A549 (cell line): Measurements from ENCODE around the gene PTTG1IP. TPM values are rescaled to one million over a fixed set of nuclear protein-coding genes. Genes with fewer than 3 reads are reported as not detected.

ENCODE experiments used
- ATAC-seq, 2 experiments: fragments of 200-7000 bp in 1 of 2; fragments of >200 bp in 1 of 2; cut with Nextera tagmentation in 1 of 2; cut with Tn5 transposase in 1 of 2; 3 replicates each; pipeline versions ENCODE4 v1.8.0 to v1.9.1; 2018 to 2020; ENCODE audit warnings: mild to moderate bottlenecking in 1 of 2, moderate library complexity in 1 of 2
- CTCF ChIA-PET: fragments of 300-600 bp; sonication (Branson Sonifier 250); formaldehyde crosslinking; extraction: SDS; loops from one replicate; lab custom pipeline; 2021; ENCODE audit warnings: antibody characterized with exemption, inconsistent platforms; lab: Yijun Ruan, JAX
- POLR2A ChIA-PET: fragments of 350-600 bp; formaldehyde crosslinking; extraction: SDS; loops from one replicate; lab custom pipeline; 2021; ENCODE audit warnings: antibody characterized with exemption, inconsistent platforms; lab: Yijun Ruan, JAX
- DNase-seq, 2 experiments: peaks; one replicate each; pipeline versions ENCODE4 v3.0.0 to v3.0.0-alpha.2; 2011 to 2016; ENCODE audit warnings: low read depth in 1 of 2, low spot score in 1 of 2
- FAIRE-seq: peaks from 2 replicates; lab custom pipeline; 2011; peaks lifted over from hg19 to GRCh38; lab: Jason Lieb, UNC
- H3K27ac ChIP-seq, 2 experiments: fragments of >200 bp; sonication (Bioruptor Twin); formaldehyde crosslinking; 3 replicates each; pipeline ENCODE4 v1.5.1; 2016 to 2017
- H3K4me1 ChIP-seq: fragments of >200 bp; sonication (Bioruptor Twin); formaldehyde crosslinking; 3 replicates; pipeline ENCODE4 v1.6.1; 2016
- H3K4me2 ChIP-seq: fragments of >200 bp; sonication (Bioruptor Twin); formaldehyde crosslinking; 3 replicates; pipeline ENCODE4 v1.6.1; 2016
- H3K4me3 ChIP-seq: fragments of >200 bp; sonication (Bioruptor Twin); formaldehyde crosslinking; 3 replicates; pipeline ENCODE4 v1.5.1; 2016
- H3K9me3 ChIP-seq: fragments of >200 bp; sonication (Bioruptor Twin); formaldehyde crosslinking; 3 replicates; pipeline ENCODE4 v1.6.1; 2016
- CEBPB ChIP-seq, 2 experiments: fragments of >200 bp in 1 of 2; sonication (Bioruptor Twin) in 1 of 2; formaldehyde crosslinking in 1 of 2; IDR thresholded peaks; 2 replicates each; pipeline ENCODE4 v1.6.1; 2012 to 2016
- CHD4 ChIP-seq: fragments of 200-600 bp; sonication (generic); IDR thresholded peaks from 2 replicates; pipeline ENCODE4 v1.6.1; 2016; ENCODE audit warnings: antibody characterized with exemption, mild to moderate bottlenecking, borderline replicate concordance
- EP300 ChIP-seq, 2 experiments: fragments of >200 bp; sonication (Bioruptor Twin); formaldehyde crosslinking; IDR thresholded peaks; 2 replicates in 1 of 2; 3 replicates in 1 of 2; pipeline ENCODE4 v1.6.1; 2016 to 2017
- ESRRA ChIP-seq: fragments of 150-350 bp; IDR thresholded peaks from 2 replicates; pipeline ENCODE4 v1.6.1; 2014; ENCODE audit warnings: mild to moderate bottlenecking, low read length, borderline replicate concordance
- FOSL2 ChIP-seq, 2 experiments: fragments of 450-650 bp in 1 of 2; fragments of >200 bp in 1 of 2; sonication (Bioruptor Twin) in 1 of 2; formaldehyde crosslinking; IDR thresholded peaks; 2 replicates each; pipeline versions ENCODE4 v1.5.0 to v1.6.1; 2016 to 2020; ENCODE audit warnings: mild to moderate bottlenecking in 1 of 2, moderate library complexity in 1 of 2
- HDAC2 ChIP-seq: fragments of 200-600 bp; sonication (generic); IDR thresholded peaks from 2 replicates; pipeline ENCODE4 v1.6.1; 2016
- HEYL ChIP-seq: fragments of 250-450 bp; sonication (Bioruptor Pico); IDR thresholded peaks from 2 replicates; pipeline ENCODE4 v1.8.0; 2021; ENCODE audit warnings: mild to moderate bottlenecking, moderate library complexity
- HOXB13 ChIP-seq: fragments of 250-450 bp; sonication (Bioruptor Pico); IDR thresholded peaks from 2 replicates; pipeline ENCODE4 v1.5.0; 2020; ENCODE audit warnings: low read depth, mild to moderate bottlenecking, moderate library complexity
- HOXB5 ChIP-seq: fragments of 250-450 bp; sonication (Bioruptor Pico); IDR thresholded peaks from 2 replicates; pipeline ENCODE4 v1.5.0; 2020; ENCODE audit warnings: mild to moderate bottlenecking, moderate library complexity
- JUN ChIP-seq, 2 experiments: fragments of >200 bp; sonication (Bioruptor Twin); formaldehyde crosslinking; IDR thresholded peaks; 2 replicates in 1 of 2; 3 replicates in 1 of 2; pipeline ENCODE4 v1.6.1; 2016 to 2017
- KDM5A ChIP-seq: fragments of 200-600 bp; sonication (generic); IDR thresholded peaks from 2 replicates; pipeline ENCODE4 v1.6.1; 2016; ENCODE audit warnings: antibody characterized with exemption, mild to moderate bottlenecking
- MAFK ChIP-seq: fragments of 450-650 bp; IDR thresholded peaks from 2 replicates; pipeline ENCODE4 v1.6.1; 2014; ENCODE audit not compliant: partially characterized antibody
- NPAS2 ChIP-seq: fragments of 250-450 bp; sonication (Bioruptor Pico); IDR thresholded peaks from 2 replicates; pipeline ENCODE4 v1.8.0; 2022; ENCODE audit warnings: mild to moderate bottlenecking, moderate library complexity, borderline replicate concordance
- POLR2AphosphoS2 ChIP-seq: conservative IDR thresholded peaks from 2 replicates; pipeline ENCODE4 v1.6.1; 2012; ENCODE audit warnings: low read length, improper control_type of control experiment, inconsistent platforms
- RARB ChIP-seq: fragments of 250-450 bp; sonication (Bioruptor Pico); IDR thresholded peaks from 2 replicates; pipeline ENCODE4 v1.8.0; 2021; ENCODE audit warnings: mild to moderate bottlenecking, moderate library complexity
- RNF2 ChIP-seq: fragments of 200-600 bp; sonication (generic); IDR thresholded peaks from 2 replicates; pipeline ENCODE4 v1.6.1; 2016; ENCODE audit warnings: low read depth, mild to moderate bottlenecking, antibody characterized with exemption, moderate library complexity, borderline replicate concordance
- SREBF2 ChIP-seq: fragments of 450-650 bp; IDR thresholded peaks from 2 replicates; pipeline ENCODE4 v1.6.1; 2014; ENCODE audit warnings: mild to moderate bottlenecking, moderate library complexity
- ZFP36 ChIP-seq: fragments of 450-650 bp; IDR thresholded peaks from 2 replicates; pipeline ENCODE4 v1.6.1; 2014; ENCODE audit warnings: borderline replicate concordance; ENCODE audit not compliant: partially characterized antibody
- WGBS: methylation state at CpG from one replicate; pipeline ENCODE4 v1.1.6; 2017; ENCODE audit errors: missing lambda C conversion rate; 5-methylcytosine and 5-hydroxymethylcytosine counted together
- polyA plus RNA-seq, 4 experiments: library from polyadenylated mRNA; depleted of rRNA in 3 of 4; stranded (reverse); fragments of >200 nt; fragmentation: RNase III in 1 of 4; extraction: RNeasy Plus Mini Kit Qiagen cat#74134 plus additional on column Dnase treatment in 1 of 4; gene quantifications; 2 replicates in 3 of 4; 3 replicates in 1 of 4; pipeline ENCODE4 v1.2.3, GENCODE V29; 2011 to 2017
- TF ChIP-seq, protein P1 (sequence below): fragments of >200 bp; sonication (Bioruptor Twin); formaldehyde crosslinking; IDR thresholded peaks from 3 replicates; pipeline ENCODE4 v1.5.1; 2016
- TF ChIP-seq, protein P2 (sequence below): fragments of 150-350 bp; IDR thresholded peaks from 2 replicates; pipeline ENCODE4 v1.6.1; 2014; ENCODE audit warnings: low read depth, mild to moderate bottlenecking, low read length
- TF ChIP-seq, protein P3 (sequence below): fragments of >200 bp; sonication (Bioruptor Twin); formaldehyde crosslinking; IDR thresholded peaks from 3 replicates; pipeline ENCODE4 v1.6.1; 2016
- TF ChIP-seq, protein P4 (sequence below): fragments of >200 bp; sonication (Bioruptor Twin); formaldehyde crosslinking; IDR thresholded peaks from 2 replicates; pipeline ENCODE4 v1.6.1; 2016
- TF ChIP-seq, protein P5 (sequence below): fragments of 450-650 bp; IDR thresholded peaks from 2 replicates; pipeline ENCODE4 v1.6.1; 2014; ENCODE audit warnings: antibody characterized with exemption
- TF ChIP-seq, protein P6 (sequence below): fragments of 200-600 bp; sonication (generic); IDR thresholded peaks from 2 replicates; pipeline ENCODE4 v1.6.1; 2016; ENCODE audit warnings: antibody characterized with exemption, mild to moderate bottlenecking, moderate library complexity

The PTTG1IP gene
- polyA plus RNA-seq, 2 of the 4 experiments (the other 2 are of a cell fraction): 98.7 to 99.4 TPM

DNA sequence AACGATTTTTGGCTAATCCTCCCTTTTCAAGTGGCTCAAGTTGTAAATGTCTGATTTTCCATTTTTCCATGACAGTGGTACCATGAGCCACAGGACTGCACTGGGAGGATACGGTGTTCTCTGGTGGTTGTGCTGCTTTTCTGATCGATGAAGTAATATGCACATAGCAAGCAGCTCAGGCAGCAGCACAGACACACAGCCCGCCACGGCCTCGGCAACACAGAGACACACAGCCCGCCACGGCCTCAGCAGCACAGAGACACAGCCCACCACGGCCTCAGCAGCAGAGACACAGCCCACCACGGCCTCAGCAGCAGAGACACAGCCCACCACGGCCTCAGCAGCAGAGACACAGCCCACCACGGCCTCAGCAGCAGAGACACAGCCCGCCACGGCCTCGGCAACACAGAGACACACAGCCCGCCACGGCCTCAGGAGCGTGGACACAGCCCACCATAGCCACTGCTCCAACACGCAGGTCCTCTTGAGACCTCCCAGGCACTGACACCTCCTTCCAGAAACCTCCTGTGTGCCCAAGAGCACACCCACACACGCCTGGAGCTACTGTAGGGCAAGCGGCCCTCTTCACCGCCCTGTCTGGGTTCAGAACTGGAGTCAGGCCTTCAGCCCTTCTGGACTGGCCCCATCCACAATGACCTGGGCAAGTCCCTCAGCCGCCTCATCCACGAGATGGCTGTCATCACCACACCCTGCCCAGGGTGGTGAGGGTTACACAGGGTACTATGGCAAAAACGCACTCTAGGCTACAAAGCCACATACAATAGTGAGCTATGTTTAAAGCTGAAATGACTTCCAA, 10.4 kb downstream of the PTTG1IP start (continued):
- TF ChIP-seq EP300 (IDR thresholded peaks at IDR 0.05): no peak

DNA sequence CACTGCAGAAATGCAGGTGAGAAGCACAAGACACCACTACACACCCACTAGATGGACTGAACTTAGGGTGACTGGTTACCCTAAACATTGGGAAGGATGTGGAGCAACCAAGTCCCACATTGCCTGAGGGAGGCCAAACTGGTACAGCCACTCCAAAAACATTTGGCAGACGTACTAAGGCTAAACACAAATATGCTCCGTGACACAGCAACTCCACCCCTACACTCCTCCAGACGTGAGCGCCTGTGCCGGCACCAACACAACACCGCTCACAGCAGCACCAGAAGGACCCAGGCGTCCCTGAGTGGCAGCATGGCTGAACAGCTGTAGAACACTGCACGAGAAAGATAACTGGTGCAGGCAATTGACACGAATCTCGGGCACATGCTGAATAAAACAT, 14.7 kb downstream of the PTTG1IP start:
- FAIRE-seq (no peak), DNase-seq (no peak), ATAC-seq (no peak)
- POLR2A ChIA-PET: no interaction called here
- H3K4me1 ChIP-seq: no peaks in the 10 kb centered on the region
- no peak overlapping the region for H3K4me3 ChIP-seq
- H3K4me2 ChIP-seq: no peak overlapping the region
- H3K9me3 ChIP-seq: no peaks in the 10 kb centered on the region
- CTCF ChIA-PET: no interaction called here
- TF ChIP-seq CEBPB (IDR thresholded peaks at IDR 0.05): no peak
- TF ChIP-seq KDM5A: no peak
- TF ChIP-seq, protein P1, sequence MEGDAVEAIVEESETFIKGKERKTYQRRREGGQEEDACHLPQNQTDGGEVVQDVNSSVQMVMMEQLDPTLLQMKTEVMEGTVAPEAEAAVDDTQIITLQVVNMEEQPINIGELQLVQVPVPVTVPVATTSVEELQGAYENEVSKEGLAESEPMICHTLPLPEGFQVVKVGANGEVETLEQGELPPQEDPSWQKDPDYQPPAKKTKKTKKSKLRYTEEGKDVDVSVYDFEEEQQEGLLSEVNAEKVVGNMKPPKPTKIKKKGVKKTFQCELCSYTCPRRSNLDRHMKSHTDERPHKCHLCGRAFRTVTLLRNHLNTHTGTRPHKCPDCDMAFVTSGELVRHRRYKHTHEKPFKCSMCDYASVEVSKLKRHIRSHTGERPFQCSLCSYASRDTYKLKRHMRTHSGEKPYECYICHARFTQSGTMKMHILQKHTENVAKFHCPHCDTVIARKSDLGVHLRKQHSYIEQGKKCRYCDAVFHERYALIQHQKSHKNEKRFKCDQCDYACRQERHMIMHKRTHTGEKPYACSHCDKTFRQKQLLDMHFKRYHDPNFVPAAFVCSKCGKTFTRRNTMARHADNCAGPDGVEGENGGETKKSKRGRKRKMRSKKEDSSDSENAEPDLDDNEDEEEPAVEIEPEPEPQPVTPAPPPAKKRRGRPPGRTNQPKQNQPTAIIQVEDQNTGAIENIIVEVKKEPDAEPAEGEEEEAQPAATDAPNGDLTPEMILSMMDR: no peak
- TF ChIP-seq, protein P2, sequence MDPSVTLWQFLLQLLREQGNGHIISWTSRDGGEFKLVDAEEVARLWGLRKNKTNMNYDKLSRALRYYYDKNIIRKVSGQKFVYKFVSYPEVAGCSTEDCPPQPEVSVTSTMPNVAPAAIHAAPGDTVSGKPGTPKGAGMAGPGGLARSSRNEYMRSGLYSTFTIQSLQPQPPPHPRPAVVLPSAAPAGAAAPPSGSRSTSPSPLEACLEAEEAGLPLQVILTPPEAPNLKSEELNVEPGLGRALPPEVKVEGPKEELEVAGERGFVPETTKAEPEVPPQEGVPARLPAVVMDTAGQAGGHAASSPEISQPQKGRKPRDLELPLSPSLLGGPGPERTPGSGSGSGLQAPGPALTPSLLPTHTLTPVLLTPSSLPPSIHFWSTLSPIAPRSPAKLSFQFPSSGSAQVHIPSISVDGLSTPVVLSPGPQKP: no peak
- TF ChIP-seq HEYL: no peak
- no peak for TF ChIP-seq ESRRA
- TF ChIP-seq JUN (IDR thresholded peaks at IDR 0.05): no peak
- TF ChIP-seq HOXB13 (CRISPR knock-in tag): no peak
- TF ChIP-seq ZFP36: no peak
- no peak for TF ChIP-seq RNF2
- no peak for TF ChIP-seq CHD4
- TF ChIP-seq MAFK: no peak
- TF ChIP-seq, protein P3, sequence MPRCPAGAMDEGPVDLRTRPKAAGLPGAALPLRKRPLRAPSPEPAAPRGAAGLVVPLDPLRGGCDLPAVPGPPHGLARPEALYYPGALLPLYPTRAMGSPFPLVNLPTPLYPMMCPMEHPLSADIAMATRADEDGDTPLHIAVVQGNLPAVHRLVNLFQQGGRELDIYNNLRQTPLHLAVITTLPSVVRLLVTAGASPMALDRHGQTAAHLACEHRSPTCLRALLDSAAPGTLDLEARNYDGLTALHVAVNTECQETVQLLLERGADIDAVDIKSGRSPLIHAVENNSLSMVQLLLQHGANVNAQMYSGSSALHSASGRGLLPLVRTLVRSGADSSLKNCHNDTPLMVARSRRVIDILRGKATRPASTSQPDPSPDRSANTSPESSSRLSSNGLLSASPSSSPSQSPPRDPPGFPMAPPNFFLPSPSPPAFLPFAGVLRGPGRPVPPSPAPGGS: no peak
- TF ChIP-seq POLR2AphosphoS2: no peak
- no peak for TF ChIP-seq SREBF2
- TF ChIP-seq, protein P4, sequence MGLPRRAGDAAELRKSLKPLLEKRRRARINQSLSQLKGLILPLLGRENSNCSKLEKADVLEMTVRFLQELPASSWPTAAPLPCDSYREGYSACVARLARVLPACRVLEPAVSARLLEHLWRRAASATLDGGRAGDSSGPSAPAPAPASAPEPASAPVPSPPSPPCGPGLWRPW: no peak
- 93% methylated on average over 10 of the region's 10 CpGs for WGBS
- H3K27ac ChIP-seq: no peak overlapping the region

DNA sequence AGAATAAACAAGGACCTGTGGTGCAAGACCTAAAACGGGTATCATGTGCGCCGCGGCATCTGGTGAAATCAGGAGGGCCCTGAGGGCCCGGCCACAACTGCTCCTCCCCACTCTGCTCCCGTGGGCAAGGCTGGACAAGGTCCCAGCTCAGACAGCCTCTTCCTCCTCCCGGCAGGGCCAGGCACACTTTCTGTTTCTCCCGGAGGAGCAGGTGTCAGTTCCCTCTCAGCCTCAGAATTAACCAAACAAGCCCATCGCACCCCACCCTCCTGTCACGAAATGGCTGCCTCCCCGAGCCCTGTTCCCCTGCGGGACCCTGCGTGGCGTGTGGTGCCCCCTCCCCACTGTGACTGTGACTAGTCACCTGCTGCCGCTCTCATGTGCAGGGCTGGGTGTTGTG, 15.2 kb downstream of the PTTG1IP start:
- Histone ChIP-seq H3K4me3 (no peak overlapping the region), H3K4me1 (no peaks in the 10 kb centered on the region), H3K9me3 (no peaks in the 10 kb centered on the region), H3K27ac (no peak overlapping the region), H3K4me2 (no peak overlapping the region)
- DNase-seq (no peak), FAIRE-seq (no peak), ATAC-seq (no peak)
- WGBS: 94% methylated on average over 15 of the region's 15 CpGs
- POLR2A ChIA-PET: no interaction called here
- CTCF ChIA-PET: interaction anchor here (1.2 to 1.4 kb wide), 2 partner anchors 12 to 55 kb away, joined by 3 read pairs; no protein-coding TSS in a partner anchor
- TF ChIP-seq HOXB5 (CRISPR knock-in tag) (no peak), NPAS2 (CRISPR knock-in tag) (no peak), FOSL2 (IDR thresholded peaks at IDR 0.05) (no peak), FOSL2 (CRISPR knock-in tag; IDR thresholded peaks at IDR 0.05) (no peak), RARB (CRISPR knock-in tag) (no peak), HDAC2 (no peak)
- TF ChIP-seq, protein P5, sequence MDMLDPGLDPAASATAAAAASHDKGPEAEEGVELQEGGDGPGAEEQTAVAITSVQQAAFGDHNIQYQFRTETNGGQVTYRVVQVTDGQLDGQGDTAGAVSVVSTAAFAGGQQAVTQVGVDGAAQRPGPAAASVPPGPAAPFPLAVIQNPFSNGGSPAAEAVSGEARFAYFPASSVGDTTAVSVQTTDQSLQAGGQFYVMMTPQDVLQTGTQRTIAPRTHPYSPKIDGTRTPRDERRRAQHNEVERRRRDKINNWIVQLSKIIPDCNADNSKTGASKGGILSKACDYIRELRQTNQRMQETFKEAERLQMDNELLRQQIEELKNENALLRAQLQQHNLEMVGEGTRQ: no peak
- TF ChIP-seq, protein P2: no peak
- TF ChIP-seq, protein P6, sequence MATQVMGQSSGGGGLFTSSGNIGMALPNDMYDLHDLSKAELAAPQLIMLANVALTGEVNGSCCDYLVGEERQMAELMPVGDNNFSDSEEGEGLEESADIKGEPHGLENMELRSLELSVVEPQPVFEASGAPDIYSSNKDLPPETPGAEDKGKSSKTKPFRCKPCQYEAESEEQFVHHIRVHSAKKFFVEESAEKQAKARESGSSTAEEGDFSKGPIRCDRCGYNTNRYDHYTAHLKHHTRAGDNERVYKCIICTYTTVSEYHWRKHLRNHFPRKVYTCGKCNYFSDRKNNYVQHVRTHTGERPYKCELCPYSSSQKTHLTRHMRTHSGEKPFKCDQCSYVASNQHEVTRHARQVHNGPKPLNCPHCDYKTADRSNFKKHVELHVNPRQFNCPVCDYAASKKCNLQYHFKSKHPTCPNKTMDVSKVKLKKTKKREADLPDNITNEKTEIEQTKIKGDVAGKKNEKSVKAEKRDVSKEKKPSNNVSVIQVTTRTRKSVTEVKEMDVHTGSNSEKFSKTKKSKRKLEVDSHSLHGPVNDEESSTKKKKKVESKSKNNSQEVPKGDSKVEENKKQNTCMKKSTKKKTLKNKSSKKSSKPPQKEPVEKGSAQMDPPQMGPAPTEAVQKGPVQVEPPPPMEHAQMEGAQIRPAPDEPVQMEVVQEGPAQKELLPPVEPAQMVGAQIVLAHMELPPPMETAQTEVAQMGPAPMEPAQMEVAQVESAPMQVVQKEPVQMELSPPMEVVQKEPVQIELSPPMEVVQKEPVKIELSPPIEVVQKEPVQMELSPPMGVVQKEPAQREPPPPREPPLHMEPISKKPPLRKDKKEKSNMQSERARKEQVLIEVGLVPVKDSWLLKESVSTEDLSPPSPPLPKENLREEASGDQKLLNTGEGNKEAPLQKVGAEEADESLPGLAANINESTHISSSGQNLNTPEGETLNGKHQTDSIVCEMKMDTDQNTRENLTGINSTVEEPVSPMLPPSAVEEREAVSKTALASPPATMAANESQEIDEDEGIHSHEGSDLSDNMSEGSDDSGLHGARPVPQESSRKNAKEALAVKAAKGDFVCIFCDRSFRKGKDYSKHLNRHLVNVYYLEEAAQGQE: no peak
